H9 (cell line): ENCODE results near the gene ADAT3. TPM values are rescaled to one million over a fixed set of nuclear protein-coding genes. Genes with fewer than 3 reads are reported as not detected.

Source experiments
- DNase-seq: peaks from one replicate; pipeline ENCODE4 v3.0.0-alpha.2; 2017
- H2AFZ ChIP-seq: one replicate; pipeline ENCODE4 v1.6.1; 2013; ENCODE audit warnings: mild to moderate bottlenecking, low read length, control low read depth, moderate library complexity
- H2AK5ac ChIP-seq: 2 replicates; pipeline ENCODE4 v1.6.1; 2013; ENCODE audit warnings: low read length, control low read depth, mixed read lengths; ENCODE audit not compliant: insufficient read length
- H2BK120ac ChIP-seq: one replicate; pipeline ENCODE4 v1.6.1; 2013; ENCODE audit warnings: low read depth, mild to moderate bottlenecking, low read length, control low read depth, inconsistent platforms; ENCODE audit not compliant: poor library complexity, severe bottlenecking
- H2BK12ac ChIP-seq: 2 replicates; pipeline ENCODE4 v1.6.1; 2013; ENCODE audit warnings: low read length, control low read depth, mixed read lengths, low read depth; ENCODE audit not compliant: insufficient read length
- H2BK15ac ChIP-seq: 2 replicates; pipeline ENCODE4 v1.6.1; 2013; ENCODE audit warnings: low read depth, low read length, control low read depth
- H2BK20ac ChIP-seq: one replicate; pipeline ENCODE4 v1.6.1; 2013; ENCODE audit warnings: low read depth, mild to moderate bottlenecking, low read length, control low read depth, inconsistent platforms; ENCODE audit not compliant: poor library complexity, severe bottlenecking
- H2BK5ac ChIP-seq: 2 replicates; pipeline ENCODE4 v1.6.1; 2013; ENCODE audit warnings: low read length, control low read depth, mixed read lengths; ENCODE audit not compliant: insufficient read length
- H3K14ac ChIP-seq: 2 replicates; pipeline ENCODE4 v1.6.1; 2013; ENCODE audit warnings: low read length, control low read depth; ENCODE audit not compliant: insufficient read depth
- H3K18ac ChIP-seq: 2 replicates; pipeline ENCODE4 v1.6.1; 2013; ENCODE audit warnings: low read depth, mild to moderate bottlenecking, mixed read lengths, low read length, control low read depth; ENCODE audit not compliant: insufficient read length
- H3K23ac ChIP-seq: 2 replicates; pipeline ENCODE4 v1.6.1; 2013; ENCODE audit warnings: low read length, control low read depth, mixed read lengths, low read depth; ENCODE audit not compliant: insufficient read length
- H3K23me2 ChIP-seq: 2 replicates; pipeline ENCODE4 v1.6.1; 2013; ENCODE audit warnings: low read depth, mild to moderate bottlenecking, mixed read lengths, low read length, control low read depth; ENCODE audit not compliant: insufficient read length, poor library complexity, severe bottlenecking
- H3K27ac ChIP-seq: 2 replicates; pipeline ENCODE4 v1.5.1; 2013; ENCODE audit warnings: low read length, control low read depth, mixed read lengths, low read depth; ENCODE audit not compliant: insufficient read length
- H3K27me3 ChIP-seq: 2 replicates; pipeline ENCODE4 v1.6.1; 2013; ENCODE audit warnings: low read length, control low read depth, inconsistent platforms; ENCODE audit not compliant: insufficient read depth
- H3K4ac ChIP-seq: 2 replicates; pipeline ENCODE4 v1.6.1; 2013; ENCODE audit warnings: low read depth, mild to moderate bottlenecking, control low read depth, inconsistent platforms, low read length, moderate library complexity
- H3K4me1 ChIP-seq: 2 replicates; pipeline ENCODE4 v1.6.1; 2013; ENCODE audit warnings: low read length, control low read depth, inconsistent platforms; ENCODE audit not compliant: insufficient read depth
- H3K4me2 ChIP-seq: 2 replicates; pipeline ENCODE4 v1.6.1; 2013; ENCODE audit warnings: low read length, control low read depth, mixed read lengths; ENCODE audit not compliant: insufficient read length, insufficient read depth
- H3K56ac ChIP-seq: 2 replicates; pipeline ENCODE4 v1.6.1; 2013; ENCODE audit warnings: low read depth, mild to moderate bottlenecking, mixed read lengths, low read length, control low read depth; ENCODE audit not compliant: insufficient read length
- H3K79me1 ChIP-seq: 2 replicates; pipeline ENCODE4 v1.6.1; 2013; ENCODE audit warnings: low read depth, mild to moderate bottlenecking, moderate library complexity, low read length, control low read depth, inconsistent platforms; ENCODE audit not compliant: insufficient read depth, poor library complexity, severe bottlenecking
- H3K79me2 ChIP-seq: 2 replicates; pipeline ENCODE4 v1.6.1; 2013; ENCODE audit warnings: low read length, control low read depth, inconsistent platforms; ENCODE audit not compliant: insufficient read depth
- H3K9ac ChIP-seq: 2 replicates; pipeline ENCODE4 v1.6.1; 2013; ENCODE audit warnings: low read length, control low read depth, mixed read lengths; ENCODE audit not compliant: insufficient read length; ENCODE audit errors: extremely low read depth
- H3K9me3 ChIP-seq: one replicate; pipeline ENCODE4 v1.6.1; 2013; ENCODE audit warnings: low read depth, low read length, inconsistent platforms; ENCODE audit not compliant: control insufficient read depth
- H3T11ph ChIP-seq: one replicate; pipeline ENCODE4 v1.6.1; 2013; ENCODE audit warnings: mild to moderate bottlenecking, low read length, control low read depth, inconsistent platforms
- H4K20me1 ChIP-seq: one replicate; pipeline ENCODE4 v1.6.1; 2013; ENCODE audit not compliant: control insufficient read depth, insufficient read length, insufficient read depth
- H4K5ac ChIP-seq: 2 replicates; pipeline ENCODE4 v1.6.1; 2013; ENCODE audit warnings: low read depth, mild to moderate bottlenecking, mixed read lengths, low read length, control low read depth; ENCODE audit not compliant: insufficient read length
- H4K8ac ChIP-seq: replicated peaks from 2 replicates; pipeline ENCODE4 v1.6.1; 2013; ENCODE audit warnings: low read length, control low read depth, mixed read lengths, low read depth; ENCODE audit not compliant: insufficient read length
- H4K91ac ChIP-seq: 2 replicates; pipeline ENCODE4 v1.6.1; 2013; ENCODE audit warnings: low read depth, mild to moderate bottlenecking, moderate library complexity, mixed read lengths, low read length, control low read depth; ENCODE audit not compliant: insufficient read length
- H3K27ac Mint-ChIP-seq, 3 experiments: 2 replicates in 2 of 3; 3 replicates in 1 of 3; pipeline ENCODE4 v1.8.0; 2020 to 2021; ENCODE audit warnings: mixed read lengths in 3 of 3, mild to moderate bottlenecking in 1 of 3, moderate library complexity in 1 of 3
- H3K27me3 Mint-ChIP-seq: 2 replicates; pipeline ENCODE4 v1.8.0; 2021; ENCODE audit warnings: low read depth, mild to moderate bottlenecking, moderate library complexity, mixed read lengths
- H3K36me3 Mint-ChIP-seq, 3 experiments: 2 replicates in 2 of 3; 3 replicates in 1 of 3; pipeline ENCODE4 v1.8.0; 2020 to 2021; ENCODE audit warnings: low read depth in 3 of 3, mixed read lengths in 3 of 3; ENCODE audit not compliant: insufficient read depth in 1 of 3
- H3K4me1 Mint-ChIP-seq, 2 experiments: 2 replicates each; pipeline ENCODE4 v1.8.0; 2020; ENCODE audit warnings: mixed read lengths in 2 of 2
- H3K4me3 Mint-ChIP-seq, 2 experiments: 2 replicates in 1 of 2; 3 replicates in 1 of 2; pipeline ENCODE4 v1.8.0; 2020 to 2021; ENCODE audit warnings: mild to moderate bottlenecking in 2 of 2, mixed read lengths in 2 of 2, moderate library complexity in 1 of 2
- H3K9me3 Mint-ChIP-seq, 2 experiments: 2 replicates in 1 of 2; 3 replicates in 1 of 2; pipeline ENCODE4 v1.8.0; 2020; ENCODE audit warnings: mild to moderate bottlenecking in 2 of 2, mixed read lengths in 2 of 2, moderate library complexity in 1 of 2
- WGBS: extraction: QIAGEN DNeasy Blood & Tissue Kit; methylation state at CpG from one replicate; pipeline ENCODE4 v1.1.7; 2013; ENCODE audit warnings: missing lambda C conversion rate, low lambda C conversion rate, mixed read lengths; ENCODE audit not compliant: insufficient read length; ENCODE audit errors: extremely low coverage; 5-methylcytosine and 5-hydroxymethylcytosine counted together
- total RNA-seq: library from RNA; stranded (reverse); gene quantifications from 2 replicates; pipeline ENCODE4 v1.2.1, GENCODE V29; 2021
- TF ChIP-seq, protein P1 (sequence below): fragments of 200-600 bp; sonication (generic); conservative IDR thresholded peaks from 3 replicates; pipeline ENCODE4 v1.8.0; 2021; ENCODE audit warnings: antibody characterized with exemption, mild to moderate bottlenecking

The ADAT3 gene
- total RNA-seq, 1 experiment from 2014 or later = 12.2 TPM

DNA sequence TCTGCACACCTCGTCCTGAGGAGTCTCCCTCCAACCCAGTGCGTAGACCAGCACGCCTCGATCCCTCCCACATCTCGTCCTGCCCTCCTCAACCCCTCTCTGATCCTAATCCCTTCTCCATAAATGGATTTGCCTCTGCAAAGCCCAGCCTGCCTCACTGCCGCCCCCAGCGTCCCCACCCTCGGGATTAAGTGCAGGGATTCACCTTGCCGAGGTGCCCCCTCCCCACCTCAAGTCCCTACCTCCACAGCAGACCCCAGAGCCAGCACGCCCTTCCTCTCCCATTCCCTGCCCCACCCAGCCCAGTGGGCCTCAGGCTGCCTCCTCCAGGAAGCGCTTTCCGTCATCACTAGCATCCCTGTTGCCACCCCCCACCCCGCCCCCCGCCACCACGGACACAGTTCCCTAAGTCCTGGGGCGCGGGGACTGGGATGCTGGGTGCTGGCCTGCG is 45.8 kb upstream of the ADAT3 start:
- Histone ChIP-seq H3T11ph (no peak overlapping the region), H3K4ac (no peak overlapping the region), H3K18ac (peak overlapping the region; percentile 32), H2BK120ac (no peak overlapping the region), H3K27ac (no peak overlapping the region), H3K9me3 (no peaks in the 10 kb centered on the region), H3K79me1 (peaks cover 11% of the 10 kb centered on the region), H3K56ac (no peak overlapping the region), H2BK20ac (no peak overlapping the region), H2BK5ac (no peak overlapping the region), H3K23ac (no peak overlapping the region), H2BK15ac (no peak overlapping the region), H3K14ac (no peak overlapping the region), H3K9ac (no peak overlapping the region), H3K4me1 (peaks cover 7% of the 10 kb centered on the region; the same call in 1 of the 2 replicates), H3K27me3 (no peaks in the 10 kb centered on the region; the same call in 1 of the 2 replicates), H3K23me2 (peaks cover 20% of the 10 kb centered on the region), H3K4me2 (peak overlapping the region; percentile 84), H3K79me2 (peaks cover 36% of the 10 kb centered on the region; the same call in 1 of the 2 replicates), H2AK5ac (no peak overlapping the region), H4K91ac (no peak overlapping the region), H4K20me1 (no peaks in the 10 kb centered on the region), H2BK12ac (no peak overlapping the region), H4K5ac (no peak overlapping the region), H4K8ac (no peak overlapping the region), H2AFZ (no peak overlapping the region)
- Mint-ChIP-seq H3K4me3 (peak overlapping the region; percentile 57 to 78), H3K36me3 (no peaks in the 10 kb centered on the region), H3K9me3 (no peaks in the 10 kb centered on the region; a peak in 1 of 5 replicates), H3K27ac (peak overlapping the region in 2 of 3 experiments; percentile 83 to 92; a peak in 4 of 7 replicates), H3K27me3 (peaks cover 6% of the 10 kb centered on the region), H3K4me1 (peaks cover 39 to 64% of the 10 kb centered on the region in 2 experiments)
- no CpG with 5 or more reads among the region's 18 CpGs for WGBS
- TF ChIP-seq, protein P1, sequence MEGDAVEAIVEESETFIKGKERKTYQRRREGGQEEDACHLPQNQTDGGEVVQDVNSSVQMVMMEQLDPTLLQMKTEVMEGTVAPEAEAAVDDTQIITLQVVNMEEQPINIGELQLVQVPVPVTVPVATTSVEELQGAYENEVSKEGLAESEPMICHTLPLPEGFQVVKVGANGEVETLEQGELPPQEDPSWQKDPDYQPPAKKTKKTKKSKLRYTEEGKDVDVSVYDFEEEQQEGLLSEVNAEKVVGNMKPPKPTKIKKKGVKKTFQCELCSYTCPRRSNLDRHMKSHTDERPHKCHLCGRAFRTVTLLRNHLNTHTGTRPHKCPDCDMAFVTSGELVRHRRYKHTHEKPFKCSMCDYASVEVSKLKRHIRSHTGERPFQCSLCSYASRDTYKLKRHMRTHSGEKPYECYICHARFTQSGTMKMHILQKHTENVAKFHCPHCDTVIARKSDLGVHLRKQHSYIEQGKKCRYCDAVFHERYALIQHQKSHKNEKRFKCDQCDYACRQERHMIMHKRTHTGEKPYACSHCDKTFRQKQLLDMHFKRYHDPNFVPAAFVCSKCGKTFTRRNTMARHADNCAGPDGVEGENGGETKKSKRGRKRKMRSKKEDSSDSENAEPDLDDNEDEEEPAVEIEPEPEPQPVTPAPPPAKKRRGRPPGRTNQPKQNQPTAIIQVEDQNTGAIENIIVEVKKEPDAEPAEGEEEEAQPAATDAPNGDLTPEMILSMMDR = peak; percentile 27; the same call in 2 of the 3 replicates
- DNase-seq = no peak
